ENCODE results near the gene NCOA5.

DNA sequence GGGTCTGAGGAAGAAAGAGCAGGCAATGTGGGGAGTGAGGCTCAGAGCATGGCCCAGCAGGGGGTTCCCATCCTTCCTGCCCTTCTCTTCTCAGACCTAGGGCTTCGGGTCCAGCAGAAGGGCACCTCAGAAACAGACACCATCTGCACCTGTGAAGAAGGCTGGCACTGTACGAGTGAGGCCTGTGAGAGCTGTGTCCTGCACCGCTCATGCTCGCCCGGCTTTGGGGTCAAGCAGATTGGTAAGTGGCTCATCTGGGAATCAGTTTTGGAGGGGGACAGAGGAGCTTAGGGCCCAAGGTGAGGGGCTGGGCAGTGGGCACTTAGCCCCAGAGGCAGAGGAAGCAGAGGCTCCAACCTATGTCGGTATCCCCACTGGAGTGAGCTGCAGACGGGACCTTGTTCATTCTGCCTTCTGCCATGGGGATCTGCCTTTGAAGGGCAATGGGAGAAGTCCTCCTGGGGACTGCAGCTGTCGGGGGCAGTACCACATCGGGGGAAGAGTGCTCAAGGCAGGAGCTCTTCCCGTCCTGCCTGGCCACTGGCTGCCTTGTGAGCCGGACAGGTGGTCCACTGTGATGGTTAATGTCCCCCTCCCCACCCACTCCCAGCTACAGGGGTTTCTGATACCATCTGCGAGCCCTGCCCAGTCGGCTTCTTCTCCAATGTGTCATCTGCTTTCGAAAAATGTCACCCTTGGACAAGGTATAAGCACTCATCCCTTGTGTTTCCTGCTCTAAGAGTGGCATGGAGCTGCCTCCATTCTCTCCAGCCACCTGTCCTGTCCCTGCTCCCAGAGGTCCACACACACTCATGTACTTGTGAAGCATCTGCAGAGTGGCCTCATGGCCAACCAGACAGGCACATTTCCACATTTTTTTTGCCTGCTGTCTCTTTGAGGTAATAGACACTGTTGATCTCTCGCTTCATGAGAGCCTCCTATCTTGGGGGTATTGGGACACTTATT lies 33.0 kb upstream of the NCOA5 start:
- TF ChIP-seq NR2F2 (IDR thresholded peaks at IDR 0.05) = no peak
- TF ChIP-seq TAF1 (conservative IDR thresholded peaks at IDR 0.05) = no peak
- TF ChIP-seq, protein P1, sequence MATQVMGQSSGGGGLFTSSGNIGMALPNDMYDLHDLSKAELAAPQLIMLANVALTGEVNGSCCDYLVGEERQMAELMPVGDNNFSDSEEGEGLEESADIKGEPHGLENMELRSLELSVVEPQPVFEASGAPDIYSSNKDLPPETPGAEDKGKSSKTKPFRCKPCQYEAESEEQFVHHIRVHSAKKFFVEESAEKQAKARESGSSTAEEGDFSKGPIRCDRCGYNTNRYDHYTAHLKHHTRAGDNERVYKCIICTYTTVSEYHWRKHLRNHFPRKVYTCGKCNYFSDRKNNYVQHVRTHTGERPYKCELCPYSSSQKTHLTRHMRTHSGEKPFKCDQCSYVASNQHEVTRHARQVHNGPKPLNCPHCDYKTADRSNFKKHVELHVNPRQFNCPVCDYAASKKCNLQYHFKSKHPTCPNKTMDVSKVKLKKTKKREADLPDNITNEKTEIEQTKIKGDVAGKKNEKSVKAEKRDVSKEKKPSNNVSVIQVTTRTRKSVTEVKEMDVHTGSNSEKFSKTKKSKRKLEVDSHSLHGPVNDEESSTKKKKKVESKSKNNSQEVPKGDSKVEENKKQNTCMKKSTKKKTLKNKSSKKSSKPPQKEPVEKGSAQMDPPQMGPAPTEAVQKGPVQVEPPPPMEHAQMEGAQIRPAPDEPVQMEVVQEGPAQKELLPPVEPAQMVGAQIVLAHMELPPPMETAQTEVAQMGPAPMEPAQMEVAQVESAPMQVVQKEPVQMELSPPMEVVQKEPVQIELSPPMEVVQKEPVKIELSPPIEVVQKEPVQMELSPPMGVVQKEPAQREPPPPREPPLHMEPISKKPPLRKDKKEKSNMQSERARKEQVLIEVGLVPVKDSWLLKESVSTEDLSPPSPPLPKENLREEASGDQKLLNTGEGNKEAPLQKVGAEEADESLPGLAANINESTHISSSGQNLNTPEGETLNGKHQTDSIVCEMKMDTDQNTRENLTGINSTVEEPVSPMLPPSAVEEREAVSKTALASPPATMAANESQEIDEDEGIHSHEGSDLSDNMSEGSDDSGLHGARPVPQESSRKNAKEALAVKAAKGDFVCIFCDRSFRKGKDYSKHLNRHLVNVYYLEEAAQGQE (IDR thresholded peaks at IDR 0.05) = no peak
- TF ChIP-seq, protein P2, sequence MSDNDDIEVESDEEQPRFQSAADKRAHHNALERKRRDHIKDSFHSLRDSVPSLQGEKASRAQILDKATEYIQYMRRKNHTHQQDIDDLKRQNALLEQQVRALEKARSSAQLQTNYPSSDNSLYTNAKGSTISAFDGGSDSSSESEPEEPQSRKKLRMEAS (IDR thresholded peaks at IDR 0.05) = no peak
- TF ChIP-seq, protein P3, sequence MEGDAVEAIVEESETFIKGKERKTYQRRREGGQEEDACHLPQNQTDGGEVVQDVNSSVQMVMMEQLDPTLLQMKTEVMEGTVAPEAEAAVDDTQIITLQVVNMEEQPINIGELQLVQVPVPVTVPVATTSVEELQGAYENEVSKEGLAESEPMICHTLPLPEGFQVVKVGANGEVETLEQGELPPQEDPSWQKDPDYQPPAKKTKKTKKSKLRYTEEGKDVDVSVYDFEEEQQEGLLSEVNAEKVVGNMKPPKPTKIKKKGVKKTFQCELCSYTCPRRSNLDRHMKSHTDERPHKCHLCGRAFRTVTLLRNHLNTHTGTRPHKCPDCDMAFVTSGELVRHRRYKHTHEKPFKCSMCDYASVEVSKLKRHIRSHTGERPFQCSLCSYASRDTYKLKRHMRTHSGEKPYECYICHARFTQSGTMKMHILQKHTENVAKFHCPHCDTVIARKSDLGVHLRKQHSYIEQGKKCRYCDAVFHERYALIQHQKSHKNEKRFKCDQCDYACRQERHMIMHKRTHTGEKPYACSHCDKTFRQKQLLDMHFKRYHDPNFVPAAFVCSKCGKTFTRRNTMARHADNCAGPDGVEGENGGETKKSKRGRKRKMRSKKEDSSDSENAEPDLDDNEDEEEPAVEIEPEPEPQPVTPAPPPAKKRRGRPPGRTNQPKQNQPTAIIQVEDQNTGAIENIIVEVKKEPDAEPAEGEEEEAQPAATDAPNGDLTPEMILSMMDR (IDR thresholded peaks at IDR 0.05; ENCODE audit: low read depth, low read length, missing input control) = no peak
- TF ChIP-seq JUND (IDR thresholded peaks at IDR 0.05) = no peak
